Measurements from ENCODE around the gene RGS10. TPM values are rescaled to one million over a fixed set of nuclear protein-coding genes. Genes with fewer than 3 reads are reported as not detected.

The RGS10 gene
- total RNA-seq, 1 experiment from 2014 or later: 10.8 TPM

- TF ChIP-seq CTCF (IDR thresholded peaks at IDR 0.05; ENCODE audit: unreplicated experiment): no peak
- H3K9me3 Mint-ChIP-seq (ENCODE audit: low read depth, unreplicated experiment): no peaks in the 10 kb centered on the region
- CTCF ChIA-PET: interaction anchor here (0.5 to 1.5 kb wide), 4 partner anchors 12 to 342 kb away, joined by 3 to 5 read pairs (median 4); no protein-coding TSS in a partner anchor
- H3K27ac Mint-ChIP-seq (ENCODE audit: unreplicated experiment): no peak overlapping the region
- no peak for DNase-seq
- H3K4me1 Mint-ChIP-seq (ENCODE audit: low read depth, unreplicated experiment): peaks cover 26% of the 10 kb centered on the region
- no TSS peak for BruUV-seq (replicated peaks)
- H3K27me3 Mint-ChIP-seq (ENCODE audit: unreplicated experiment): no peaks in the 10 kb centered on the region
- peak overlapping the region; percentile 81 for H3K4me3 Mint-ChIP-seq (ENCODE audit: low read depth, unreplicated experiment)
- peaks cover 12% of the 10 kb centered on the region for H3K36me3 Mint-ChIP-seq (ENCODE audit: insufficient read depth, unreplicated experiment)
- intact Hi-C loops (cut with micrococcal nuclease; ENCODE audit: unreplicated experiment): no loop called here
Observed at GRCh38 chr10:119541459-119542356, 811 bp downstream of the RGS10 start.

- TF ChIP-seq CTCF (IDR thresholded peaks at IDR 0.05; ENCODE audit: unreplicated experiment): no peak
- H3K4me1 Mint-ChIP-seq (ENCODE audit: low read depth, unreplicated experiment): peaks cover 26% of the 10 kb centered on the region
- H3K4me3 Mint-ChIP-seq (ENCODE audit: low read depth, unreplicated experiment): no peak overlapping the region
- DNase-seq: no peak
- H3K27me3 Mint-ChIP-seq (ENCODE audit: unreplicated experiment): no peaks in the 10 kb centered on the region
- BruUV-seq (replicated peaks): no TSS peak
- peaks cover 12% of the 10 kb centered on the region for H3K36me3 Mint-ChIP-seq (ENCODE audit: insufficient read depth, unreplicated experiment)
- CTCF ChIA-PET: no interaction called here
- no peak overlapping the region for H3K27ac Mint-ChIP-seq (ENCODE audit: unreplicated experiment)
- H3K9me3 Mint-ChIP-seq (ENCODE audit: low read depth, unreplicated experiment): no peaks in the 10 kb centered on the region
- intact Hi-C loops (cut with micrococcal nuclease; ENCODE audit: unreplicated experiment): no loop called here
Observed at GRCh38 chr10:119541046-119541445, 1.5 kb downstream of the RGS10 start.

DNA sequence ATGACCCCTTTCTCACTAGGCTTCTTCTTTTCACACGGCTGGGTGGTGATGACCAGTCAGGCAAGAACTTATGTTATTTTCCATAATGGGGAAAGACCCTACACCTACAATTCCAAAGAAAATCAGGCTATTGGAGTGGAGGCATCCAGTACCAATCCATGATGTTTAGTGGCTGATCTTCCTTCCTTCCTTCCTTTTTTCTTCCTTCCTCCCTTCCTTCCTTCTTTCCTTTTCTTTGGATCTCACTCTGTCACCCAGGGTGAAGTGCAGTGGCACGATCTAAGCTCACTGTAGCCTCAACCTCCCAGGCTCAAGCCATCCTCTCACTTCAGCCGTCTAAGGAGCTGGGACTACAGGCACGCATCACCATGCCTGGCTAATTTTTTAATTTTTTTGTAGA is 2.5 kb downstream of the RGS10 start:
- no peak for DNase-seq
- Mint-ChIP-seq H3K4me3 (ENCODE audit: low read depth, unreplicated experiment) (no peak overlapping the region), H3K27ac (ENCODE audit: unreplicated experiment) (no peak overlapping the region), H3K9me3 (ENCODE audit: low read depth, unreplicated experiment) (no peaks in the 10 kb centered on the region), H3K27me3 (ENCODE audit: unreplicated experiment) (no peaks in the 10 kb centered on the region), H3K4me1 (ENCODE audit: low read depth, unreplicated experiment) (peaks cover 26% of the 10 kb centered on the region), H3K36me3 (ENCODE audit: insufficient read depth, unreplicated experiment) (peaks cover 12% of the 10 kb centered on the region)
- no peak for TF ChIP-seq CTCF (IDR thresholded peaks at IDR 0.05; ENCODE audit: unreplicated experiment)
- CTCF ChIA-PET: interaction anchor here (0.7 kb wide), 1 partner anchor 56 kb away, joined by 3 read pairs; no protein-coding TSS in a partner anchor
- intact Hi-C loops (cut with micrococcal nuclease; ENCODE audit: unreplicated experiment): no loop called here
- BruUV-seq (replicated peaks): no TSS peak

DNA sequence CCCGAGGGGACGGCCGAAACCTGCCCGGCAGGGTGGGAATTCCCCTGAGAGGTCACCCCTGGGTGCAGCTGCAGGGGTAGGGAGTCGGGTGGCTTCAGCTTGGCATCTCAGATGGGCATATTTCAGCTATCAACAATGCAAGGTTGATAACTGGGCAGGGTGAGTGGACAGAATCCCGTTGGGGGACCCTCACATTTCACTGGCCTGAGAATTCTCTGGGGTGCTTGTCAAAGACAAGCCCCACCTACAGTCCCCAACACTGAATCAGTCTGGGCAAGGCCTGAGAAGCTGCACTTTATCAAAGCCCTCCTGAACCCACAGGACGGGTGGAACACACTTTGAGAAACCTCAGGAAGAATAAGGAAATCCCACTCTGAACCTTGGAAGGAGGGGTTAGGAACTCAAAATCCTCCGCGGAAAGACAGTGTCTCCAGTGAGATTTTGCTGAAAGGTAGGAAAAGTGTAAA is 3.1 kb downstream of the RGS10 start:
- peaks cover 12% of the 10 kb centered on the region for H3K36me3 Mint-ChIP-seq (ENCODE audit: insufficient read depth, unreplicated experiment)
- peak; percentile 47 for DNase-seq
- no peak overlapping the region for H3K4me3 Mint-ChIP-seq (ENCODE audit: low read depth, unreplicated experiment)
- CTCF ChIA-PET: interaction anchor here (0.6 to 0.7 kb wide), 2 partner anchors 56 to 82 kb away, joined by 3 read pairs; no protein-coding TSS in a partner anchor
- no peak overlapping the region for H3K27ac Mint-ChIP-seq (ENCODE audit: unreplicated experiment)
- intact Hi-C loops (cut with micrococcal nuclease; ENCODE audit: unreplicated experiment): no loop called here
- no TSS peak for BruUV-seq (replicated peaks)
- no peaks in the 10 kb centered on the region for H3K9me3 Mint-ChIP-seq (ENCODE audit: low read depth, unreplicated experiment)
- TF ChIP-seq CTCF (IDR thresholded peaks at IDR 0.05; ENCODE audit: unreplicated experiment): no peak
- H3K4me1 Mint-ChIP-seq (ENCODE audit: low read depth, unreplicated experiment): peaks cover 26% of the 10 kb centered on the region
- H3K27me3 Mint-ChIP-seq (ENCODE audit: unreplicated experiment): no peaks in the 10 kb centered on the region
